HCT116 (cell line): ENCODE measurements around the gene FSIP1. TPM values are rescaled to one million over a fixed set of nuclear protein-coding genes. Genes with fewer than 3 reads are reported as not detected.

Experiments used
- ATAC-seq: fragments of 200-7000 bp; cut with Tn5 transposase; 2 replicates; pipeline ENCODE4 v1.9.1; 2020; ENCODE audit warnings: mild to moderate bottlenecking, moderate library complexity
- BruUV-seq: library from RNA; stranded (reverse); fragments of 400-500 nt; replicated peaks from 2 replicates; lab custom pipeline; 2021; lab: Mats Ljungman, UMichigan
- CTCF ChIA-PET: fragments of 300-600 bp; sonication (Branson Sonifier 250); formaldehyde crosslinking; loops from one replicate; lab custom pipeline; 2021; ENCODE audit warnings: antibody characterized with exemption; lab: Charles Lee
- POLR2A ChIA-PET: fragments of 300-600, 350-600 bp; sonication (Branson Sonifier 250); formaldehyde crosslinking; loops from one replicate; lab custom pipeline; 2021; ENCODE audit warnings: antibody characterized with exemption; lab: Charles Lee
- RAD21 ChIA-PET, 2 experiments: fragments of 300-600 bp; sonication (Branson Sonifier 250); formaldehyde crosslinking; loops; one replicate each; lab custom pipeline; 2023; ENCODE audit warnings: low total read pairs in 2 of 2; ENCODE audit not compliant: uncharacterized antibody in 2 of 2, unreplicated experiment in 2 of 2, low non-redundant PET in 1 of 2; lab: Charles Lee
- DNase-seq: peaks from one replicate; pipeline ENCODE4 v3.0.0-alpha.2; 2010; ENCODE audit warnings: low read depth, low spot score
- H2AFZ ChIP-seq: fragments of 200-600 bp; shearing (Covaris generic), sonication (generic); 2 replicates; pipeline ENCODE4 v1.6.1; 2017; ENCODE audit warnings: low read depth, mixed run types, mixed read lengths, antibody characterized with exemption, low read length; ENCODE audit not compliant: poor library complexity, severe bottlenecking
- H3K27ac ChIP-seq: 2 replicates; pipeline ENCODE4 v1.5.1; 2012; ENCODE audit warnings: low read depth, low read length
- H3K27me3 ChIP-seq: fragments of 200-600 bp; sonication (generic); 2 replicates; pipeline ENCODE4 v1.6.1; 2016; ENCODE audit warnings: mixed run types, low read length, mixed read lengths; ENCODE audit not compliant: insufficient read depth
- H3K36me3 ChIP-seq, 2 experiments: fragments of 200-500 bp in 1 of 2; fragments of 200-600 bp in 1 of 2; sonication (Bioruptor generic) in 1 of 2; sonication (generic) in 1 of 2; 2 replicates each; pipeline versions ENCODE4 v1.5.1 to v1.6.1; 2014 to 2016; ENCODE audit warnings: low read length in 2 of 2, inconsistent platforms in 1 of 2, mixed read lengths in 1 of 2, mixed run types in 1 of 2; ENCODE audit not compliant: insufficient read depth in 2 of 2, control insufficient read depth in 1 of 2
- H3K4me1 ChIP-seq, 2 experiments: fragments of 200-600 bp in 1 of 2; sonication (generic) in 1 of 2; 2 replicates each; pipeline versions ENCODE4 v1.5.1 to v1.6.1; 2012 to 2017; ENCODE audit warnings: low read length in 2 of 2, inconsistent platforms in 1 of 2, mild to moderate bottlenecking in 1 of 2, mixed read lengths in 1 of 2, mixed run types in 1 of 2, moderate library complexity in 1 of 2; ENCODE audit not compliant: insufficient read depth in 2 of 2, control insufficient read depth in 1 of 2
- H3K4me2 ChIP-seq: fragments of 200-600 bp; sonication (generic); 2 replicates; pipeline ENCODE4 v1.6.1; 2017; ENCODE audit warnings: mixed run types, low read length, mixed read lengths
- H3K4me3 ChIP-seq, 2 experiments: fragments of 200-600 bp in 1 of 2; sonication (generic) in 1 of 2; replicated peaks in 1 of 2; 2 replicates each; pipeline ENCODE4 v1.5.1; 2011 to 2016; ENCODE audit warnings: low read length in 2 of 2, control low read depth in 1 of 2, low read depth in 1 of 2, mild to moderate bottlenecking in 1 of 2, mixed read lengths in 1 of 2, mixed run types in 1 of 2
- H3K79me2 ChIP-seq: fragments of 200-600 bp; sonication (generic); 2 replicates; pipeline ENCODE4 v1.6.1; 2017; ENCODE audit warnings: mild to moderate bottlenecking, mixed run types, low read length, moderate library complexity, mixed read lengths; ENCODE audit not compliant: insufficient read depth
- H3K9ac ChIP-seq: fragments of 200-600 bp; sonication (generic); 2 replicates; pipeline ENCODE4 v1.6.1; 2016; ENCODE audit warnings: low read length, mixed read lengths
- H3K9me2 ChIP-seq: fragments of 200-600 bp; sonication (generic), shearing (Covaris generic); 2 replicates; pipeline ENCODE4 v1.6.1; 2017; ENCODE audit warnings: mixed run types, mild to moderate bottlenecking, moderate library complexity; ENCODE audit not compliant: insufficient read depth
- H3K9me3 ChIP-seq, 2 experiments: fragments of 200-500 bp in 1 of 2; fragments of 200-600 bp in 1 of 2; sonication (Bioruptor generic) in 1 of 2; sonication (generic) in 1 of 2; 2 replicates each; pipeline ENCODE4 v1.6.1; 2014 to 2017; ENCODE audit warnings: low read length in 2 of 2, mixed read lengths in 2 of 2, inconsistent platforms in 1 of 2, low read depth in 1 of 2, mild to moderate bottlenecking in 1 of 2, mixed run types in 1 of 2, moderate library complexity in 1 of 2; ENCODE audit not compliant: control insufficient read depth in 1 of 2, insufficient read depth in 1 of 2
- H4K20me1 ChIP-seq: fragments of 200-600 bp; sonication (generic), shearing (Covaris generic); 2 replicates; pipeline ENCODE4 v1.6.1; 2017; ENCODE audit warnings: mixed run types, mild to moderate bottlenecking, moderate library complexity; ENCODE audit not compliant: insufficient read depth
- ATF3 ChIP-seq: IDR thresholded peaks from 2 replicates; pipeline ENCODE4 v1.6.1; 2012
- CBX3 ChIP-seq: IDR thresholded peaks from 2 replicates; pipeline ENCODE4 v1.6.1; 2012; ENCODE audit warnings: low read depth
- CEBPB ChIP-seq: IDR thresholded peaks from 2 replicates; pipeline ENCODE4 v1.6.1; 2012; ENCODE audit warnings: low read depth
- CTCF ChIP-seq, 3 experiments: fragments of 200-600 bp in 1 of 3; sonication (generic) in 1 of 3; IDR thresholded peaks in 2 of 3; conservative IDR thresholded peaks in 1 of 3; 2 replicates each; pipeline ENCODE4 v1.5.1; 2012 to 2017; ENCODE audit warnings: low read depth in 2 of 3, low read length in 2 of 3, antibody characterized with exemption in 1 of 3, borderline replicate concordance in 1 of 3, control low read depth in 1 of 3, mild to moderate bottlenecking in 1 of 3, mixed read lengths in 1 of 3, mixed run types in 1 of 3, moderate library complexity in 1 of 3; ENCODE audit not compliant: insufficient read depth in 1 of 3
- EGR1 ChIP-seq: IDR thresholded peaks from 2 replicates; pipeline ENCODE4 v1.6.1; 2012; ENCODE audit warnings: low read depth
- EZH2phosphoT487 ChIP-seq: fragments of 200-600 bp; IDR thresholded peaks from 2 replicates; pipeline ENCODE4 v1.6.1; 2018; ENCODE audit warnings: antibody characterized with exemption, borderline replicate concordance
- JUND ChIP-seq: IDR thresholded peaks from 2 replicates; pipeline ENCODE4 v1.6.1; 2012
- POLR2A ChIP-seq: IDR thresholded peaks from 2 replicates; pipeline ENCODE4 v1.7.0; 2011; ENCODE audit warnings: borderline replicate concordance; ENCODE audit not compliant: insufficient read depth, insufficient read length; ENCODE audit errors: extremely low read depth
- POLR2AphosphoS5 ChIP-seq: IDR thresholded peaks from 2 replicates; pipeline ENCODE4 v1.6.1; 2011; ENCODE audit warnings: mild to moderate bottlenecking, low read depth, low read length, moderate library complexity
- RAD21 ChIP-seq: IDR thresholded peaks from 2 replicates; pipeline ENCODE4 v1.6.1; 2012; ENCODE audit warnings: low read depth, mild to moderate bottlenecking
- REST ChIP-seq: IDR thresholded peaks from 2 replicates; pipeline ENCODE4 v1.6.1; 2012; ENCODE audit warnings: low read depth
- SIN3A ChIP-seq: IDR thresholded peaks from 2 replicates; pipeline ENCODE4 v1.6.1; 2012; ENCODE audit warnings: low read depth
- SP1 ChIP-seq: IDR thresholded peaks from 2 replicates; pipeline ENCODE4 v1.6.1; 2012; ENCODE audit warnings: low read depth
- TCF7L2 ChIP-seq: IDR thresholded peaks from 2 replicates; pipeline ENCODE4 v1.7.0; 2011; ENCODE audit warnings: borderline replicate concordance, inconsistent platforms; ENCODE audit not compliant: insufficient read depth, insufficient read length; ENCODE audit errors: extremely low read depth
- YY1 ChIP-seq: IDR thresholded peaks from 2 replicates; pipeline ENCODE4 v1.6.1; 2011; ENCODE audit warnings: low read length, low read depth, moderate library complexity, mild to moderate bottlenecking; ENCODE audit not compliant: insufficient replicate concordance; ENCODE audit errors: extremely low read depth
- ZNF274 ChIP-seq: fragments of 200-500 bp; sonication (Bioruptor generic); IDR thresholded peaks from 2 replicates; pipeline ENCODE4 v1.6.1; 2014; ENCODE audit warnings: mild to moderate bottlenecking, low read depth, low read length, inconsistent platforms
- intact Hi-C: fragments of 100-400 bp; cut with micrococcal nuclease; formaldehyde crosslinking; loops from 2 replicates; pipeline ENCODE4 v1.10.0; 2022
- total RNA-seq: library from RNA; stranded (reverse); gene quantifications from one replicate; pipeline ENCODE4 v1.2.1, GENCODE V29; 2021; ENCODE audit not compliant: unreplicated experiment
- TF ChIP-seq, protein P1 (sequence below): IDR thresholded peaks from 2 replicates; pipeline ENCODE4 v1.6.1; 2011; ENCODE audit warnings: mild to moderate bottlenecking, low read length, moderate library complexity; ENCODE audit not compliant: insufficient replicate concordance; ENCODE audit errors: extremely low read depth

Gene FSIP1
- total RNA-seq, 1 experiment from 2014 or later, result 0.42 TPM

GRCh38 chr15:39698444-39699390, 83.9 kb downstream of the FSIP1 start:
- Histone ChIP-seq H3K27me3 (no peaks in the 10 kb centered on the region), H3K9me3 (no peaks in the 10 kb centered on the region), H3K36me3 (no peaks in the 10 kb centered on the region), H3K27ac (no peak overlapping the region), H3K79me2 (no peaks in the 10 kb centered on the region), H3K4me1 (no peaks in the 10 kb centered on the region), H3K4me2 (no peak overlapping the region), H3K9ac (no peak overlapping the region), H2AFZ (no peak overlapping the region), H3K9me2 (no peaks in the 10 kb centered on the region), H3K4me3 (no peak overlapping the region), H4K20me1 (no peaks in the 10 kb centered on the region)
- POLR2A ChIA-PET, result no interaction called here
- CTCF ChIA-PET, result interaction anchor here (0.6 to 0.9 kb wide), 2 partner anchors 13 to 58 kb away, joined by 3 read pairs; no protein-coding TSS in a partner anchor
- ATAC-seq (no peak), DNase-seq (no peak)
- no peak for TF ChIP-seq POLR2A
- no peak for TF ChIP-seq REST
- no peak for TF ChIP-seq SIN3A
- TF ChIP-seq ATF3, result no peak
- no peak for TF ChIP-seq JUND
- TF ChIP-seq CBX3, result no peak
- no peak for TF ChIP-seq EGR1
- no peak for TF ChIP-seq YY1
- no peak for TF ChIP-seq EZH2phosphoT487
- no peak for TF ChIP-seq POLR2AphosphoS5
- TF ChIP-seq ZNF274, result no peak
- TF ChIP-seq CTCF (IDR thresholded peaks at IDR 0.05 in 2 of 3, conservative IDR thresholded peaks at IDR 0.05 in 1 of 3; ENCODE audit: borderline replicate concordance in 1 of 3, insufficient read depth in 1 of 3, low read depth in 2 of 3, low read length in 2 of 3), result no peak
- no peak for TF ChIP-seq CEBPB
- TF ChIP-seq, protein P1, sequence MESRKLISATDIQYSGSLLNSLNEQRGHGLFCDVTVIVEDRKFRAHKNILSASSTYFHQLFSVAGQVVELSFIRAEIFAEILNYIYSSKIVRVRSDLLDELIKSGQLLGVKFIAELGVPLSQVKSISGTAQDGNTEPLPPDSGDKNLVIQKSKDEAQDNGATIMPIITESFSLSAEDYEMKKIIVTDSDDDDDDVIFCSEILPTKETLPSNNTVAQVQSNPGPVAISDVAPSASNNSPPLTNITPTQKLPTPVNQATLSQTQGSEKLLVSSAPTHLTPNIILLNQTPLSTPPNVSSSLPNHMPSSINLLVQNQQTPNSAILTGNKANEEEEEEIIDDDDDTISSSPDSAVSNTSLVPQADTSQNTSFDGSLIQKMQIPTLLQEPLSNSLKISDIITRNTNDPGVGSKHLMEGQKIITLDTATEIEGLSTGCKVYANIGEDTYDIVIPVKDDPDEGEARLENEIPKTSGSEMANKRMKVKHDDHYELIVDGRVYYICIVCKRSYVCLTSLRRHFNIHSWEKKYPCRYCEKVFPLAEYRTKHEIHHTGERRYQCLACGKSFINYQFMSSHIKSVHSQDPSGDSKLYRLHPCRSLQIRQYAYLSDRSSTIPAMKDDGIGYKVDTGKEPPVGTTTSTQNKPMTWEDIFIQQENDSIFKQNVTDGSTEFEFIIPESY, result no peak
- no peak for TF ChIP-seq RAD21
- TF ChIP-seq SP1, result no peak
- no peak for TF ChIP-seq TCF7L2
- no TSS peak for BruUV-seq
- intact Hi-C loops, result no loop called here
- RAD21 ChIA-PET, result no interaction called here
